HUES64 (cell line): Measurements from ENCODE around the gene TECPR2.

Experiments
- H3K27ac ChIP-seq: 2 replicates; pipeline ENCODE4 v1.7.0; 2013; ENCODE audit warnings: low read depth, low read length, inconsistent platforms
- H3K27me3 ChIP-seq: 2 replicates; pipeline ENCODE4 v1.6.1; 2013; ENCODE audit warnings: mild to moderate bottlenecking, low read length; ENCODE audit not compliant: insufficient read depth
- H3K36me3 ChIP-seq: 2 replicates; pipeline ENCODE4 v1.6.1; 2013; ENCODE audit warnings: mild to moderate bottlenecking, low read length; ENCODE audit not compliant: insufficient read depth
- H3K4me1 ChIP-seq: 2 replicates; pipeline ENCODE4 v1.6.1; 2013; ENCODE audit warnings: mild to moderate bottlenecking, low read length, moderate library complexity; ENCODE audit not compliant: insufficient read depth
- H3K4me3 ChIP-seq: 2 replicates; pipeline ENCODE4 v1.5.1; 2013; ENCODE audit warnings: mild to moderate bottlenecking, low read length, moderate library complexity
- H3K9ac ChIP-seq: 2 replicates; pipeline ENCODE4 v1.6.1; 2013; ENCODE audit warnings: mild to moderate bottlenecking, low read depth, low read length
- H3K9me3 ChIP-seq: 2 replicates; pipeline ENCODE4 v1.6.1; 2013; ENCODE audit warnings: low read depth, low read length; ENCODE audit not compliant: insufficient read depth
- WGBS: fragments of 150-250, 120-280 bp; methylation state at CpG from one replicate; pipeline ENCODE4 v1.1.7; 2013; ENCODE audit warnings: missing lambda C conversion rate; 5-methylcytosine and 5-hydroxymethylcytosine counted together

Gene TECPR2

DNA sequence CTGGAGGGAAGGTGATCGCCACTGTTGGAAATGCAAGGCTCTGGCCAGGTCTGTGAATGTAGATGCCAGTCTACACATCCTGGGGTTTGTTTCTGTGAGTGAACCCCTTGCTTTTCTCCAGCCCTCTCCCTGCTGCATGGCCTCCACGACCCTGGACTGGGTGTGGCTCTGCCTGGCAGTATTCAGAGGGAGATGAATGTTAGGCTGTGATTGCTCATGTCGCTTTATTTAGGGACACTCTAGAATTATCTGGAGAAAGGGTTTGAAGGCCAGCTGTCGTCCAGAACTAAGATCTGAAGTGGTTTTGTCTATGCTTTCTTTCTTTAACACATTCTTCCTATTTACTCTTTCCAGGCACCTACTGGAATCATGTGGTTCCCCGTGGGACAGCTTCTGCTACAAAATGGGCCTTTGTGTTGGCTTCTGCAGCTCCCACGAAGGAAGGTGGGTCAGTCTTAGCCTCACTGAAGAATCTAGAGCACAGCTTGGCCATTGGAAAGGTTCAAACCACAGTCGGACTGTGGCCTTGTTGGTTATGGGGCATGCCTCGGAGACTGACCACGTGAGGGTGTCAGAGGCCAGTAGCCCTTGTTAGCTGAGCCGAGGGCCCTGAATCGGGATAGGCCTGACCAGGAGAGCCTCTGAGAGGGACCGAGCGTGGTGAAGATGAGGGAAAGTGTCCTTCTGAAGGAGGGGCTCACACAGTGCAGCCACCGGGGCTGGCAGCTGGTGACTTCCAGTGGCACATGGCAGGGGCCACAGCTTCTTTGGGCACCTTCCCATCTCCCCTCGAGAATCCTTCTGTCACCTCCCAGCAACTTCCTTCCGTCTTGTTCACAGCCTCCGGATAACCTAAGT, 87.7 kb downstream of the TECPR2 start:
- 94% methylated on average over 17 of the region's 17 CpGs for WGBS
- H3K4me1 ChIP-seq, result no peaks in the 10 kb centered on the region
- no peak overlapping the region for H3K27ac ChIP-seq
- no peaks in the 10 kb centered on the region for H3K9me3 ChIP-seq
- peaks cover 73% of the 10 kb centered on the region for H3K36me3 ChIP-seq
- no peak overlapping the region for H3K4me3 ChIP-seq
- no peaks in the 10 kb centered on the region for H3K27me3 ChIP-seq
- H3K9ac ChIP-seq, result no peak overlapping the region

DNA sequence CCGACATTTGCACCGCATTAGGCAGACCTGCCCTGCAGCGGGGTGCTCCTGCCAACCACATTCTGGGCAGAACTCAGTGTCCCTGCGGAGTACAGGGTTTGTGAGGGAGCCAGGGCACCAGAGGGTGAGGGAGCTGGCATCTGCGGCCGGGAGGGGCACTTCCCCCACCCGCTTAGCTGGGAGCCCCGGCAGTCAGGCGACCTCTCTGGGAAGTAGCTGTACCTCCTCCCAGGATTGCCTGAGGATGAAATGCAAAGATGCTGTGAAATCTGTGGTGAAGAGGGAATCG, 88.3 kb downstream of the TECPR2 start:
- no peaks in the 10 kb centered on the region for H3K9me3 ChIP-seq
- no peaks in the 10 kb centered on the region for H3K4me1 ChIP-seq
- no peak overlapping the region for H3K9ac ChIP-seq
- H3K4me3 ChIP-seq, result no peak overlapping the region
- no peak overlapping the region for H3K27ac ChIP-seq
- 96% methylated on average over 10 of the region's 10 CpGs for WGBS
- peaks cover 67% of the 10 kb centered on the region for H3K36me3 ChIP-seq
- no peaks in the 10 kb centered on the region for H3K27me3 ChIP-seq

DNA sequence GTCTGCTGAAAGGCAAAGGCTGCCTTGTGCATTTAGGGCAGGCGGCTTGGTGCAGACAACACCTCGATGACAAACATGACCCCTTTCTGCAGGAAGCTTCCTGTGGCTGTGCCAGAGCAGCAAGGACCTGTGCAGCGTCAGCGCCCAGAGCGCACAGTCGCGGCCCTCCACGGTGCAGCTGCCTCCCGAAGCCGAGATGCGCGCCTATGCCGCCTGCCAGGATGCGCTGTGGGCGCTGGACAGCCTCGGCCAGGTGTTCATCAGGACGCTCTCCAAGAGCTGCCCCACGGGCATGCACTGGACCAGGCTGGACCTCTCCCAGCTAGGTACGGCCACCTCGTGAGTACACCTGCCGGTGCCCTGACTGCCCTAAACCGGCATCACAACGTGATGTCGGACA, 89.6 kb downstream of the TECPR2 start:
- Histone ChIP-seq H3K4me3 (no peak overlapping the region), H3K9me3 (no peaks in the 10 kb centered on the region), H3K27ac (no peak overlapping the region), H3K27me3 (no peaks in the 10 kb centered on the region), H3K9ac (no peak overlapping the region), H3K36me3 (peaks cover 56% of the 10 kb centered on the region), H3K4me1 (no peaks in the 10 kb centered on the region)
- WGBS, result 98% methylated on average over 24 of the region's 24 CpGs

DNA sequence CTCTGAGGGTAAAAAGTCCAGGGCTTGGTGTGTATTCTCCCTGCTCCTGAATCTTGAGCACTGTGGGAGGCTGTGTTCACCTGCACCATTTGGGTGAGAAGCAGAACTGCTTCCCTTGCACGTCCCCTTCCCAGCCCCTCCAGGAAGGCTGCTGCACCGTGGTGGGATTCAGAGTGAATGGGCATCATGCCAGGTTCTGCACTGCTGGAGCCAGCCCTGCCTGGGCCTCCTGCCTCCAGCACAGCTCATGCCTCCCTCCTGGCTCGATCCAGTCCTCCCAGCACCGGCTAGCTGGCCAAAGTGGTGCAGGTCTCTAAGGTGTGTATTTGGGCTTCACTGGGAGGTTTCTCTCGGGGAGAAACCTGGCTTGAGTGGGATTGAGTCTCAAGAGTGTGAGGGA, 92.0 kb downstream of the TECPR2 start:
- H3K27me3 ChIP-seq, result no peaks in the 10 kb centered on the region
- 91% methylated on average over 5 of the region's 5 CpGs for WGBS
- H3K27ac ChIP-seq, result no peak overlapping the region
- H3K9me3 ChIP-seq, result no peaks in the 10 kb centered on the region
- peaks cover 41% of the 10 kb centered on the region for H3K36me3 ChIP-seq
- H3K9ac ChIP-seq, result peak overlapping the region; percentile 44; the same call in 1 of the 2 replicates
- no peak overlapping the region for H3K4me3 ChIP-seq
- H3K4me1 ChIP-seq, result no peaks in the 10 kb centered on the region

DNA sequence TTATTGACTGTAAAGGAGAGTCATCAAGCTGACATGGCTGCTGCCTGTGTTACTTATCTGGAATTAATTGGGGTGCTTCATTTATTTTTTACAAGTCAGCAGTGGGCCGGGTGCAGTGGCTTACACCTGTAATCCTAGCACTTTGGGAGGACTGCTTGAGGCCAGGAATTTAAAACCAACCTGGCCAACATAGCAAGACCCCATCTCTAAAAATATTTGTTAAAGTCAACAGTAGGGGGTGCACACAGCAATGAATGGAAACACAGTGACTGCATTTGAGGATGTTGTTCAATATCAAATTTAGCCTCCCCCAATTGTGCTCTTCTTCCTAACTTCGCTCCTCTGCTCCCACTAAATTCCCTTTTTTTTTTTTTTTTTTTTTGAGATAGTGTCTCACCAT, 94.8 kb downstream of the TECPR2 start:
- 96% methylated on average over 2 of the region's 2 CpGs for WGBS
- no peak overlapping the region for H3K9ac ChIP-seq
- H3K27me3 ChIP-seq, result no peaks in the 10 kb centered on the region
- H3K4me1 ChIP-seq, result no peaks in the 10 kb centered on the region
- H3K36me3 ChIP-seq, result peaks cover 14% of the 10 kb centered on the region
- H3K9me3 ChIP-seq, result no peaks in the 10 kb centered on the region
- H3K4me3 ChIP-seq, result no peak overlapping the region
- no peak overlapping the region for H3K27ac ChIP-seq

DNA sequence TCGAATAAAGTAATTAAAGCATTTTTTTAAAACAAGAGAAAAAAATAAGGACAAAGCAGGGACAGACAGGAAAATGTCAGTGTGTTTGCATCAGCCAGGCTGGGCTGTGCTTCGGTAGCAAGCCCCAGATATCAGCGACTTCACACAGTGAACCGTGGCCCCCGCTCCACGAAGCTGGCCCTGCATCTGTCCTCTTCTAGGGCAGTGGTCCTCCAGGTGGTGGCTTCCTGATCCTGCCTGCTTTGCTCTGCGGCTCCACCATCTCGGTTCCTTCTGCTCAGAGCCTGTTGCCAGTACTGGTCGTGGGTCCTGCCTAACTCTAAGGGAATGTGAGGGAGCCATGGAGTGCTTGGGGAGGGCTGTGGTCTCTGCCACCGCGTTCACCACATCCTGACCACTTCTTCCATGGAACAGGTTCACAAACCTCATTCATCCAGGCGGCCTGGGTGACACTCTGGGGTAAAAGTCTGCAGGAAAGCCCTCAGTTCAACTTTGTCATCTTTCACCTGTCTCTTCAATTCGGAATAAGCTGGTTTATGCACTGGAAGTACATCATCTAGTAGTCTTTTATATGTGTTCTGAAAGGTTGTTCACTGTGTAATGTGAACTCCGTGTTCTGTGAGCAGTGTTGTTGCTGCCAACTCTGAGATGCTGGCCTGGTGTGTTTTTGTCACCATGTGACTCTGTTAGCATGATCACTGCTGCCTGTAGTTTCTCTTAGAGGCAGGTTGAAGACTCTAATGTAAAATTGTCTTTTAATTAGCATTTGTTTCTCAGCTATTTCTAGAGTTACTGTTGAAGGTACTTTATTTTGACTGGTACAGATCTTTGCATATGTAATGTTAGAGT, 99.0 kb downstream of the TECPR2 start:
- Histone ChIP-seq H3K4me1 (no peaks in the 10 kb centered on the region), H3K4me3 (no peak overlapping the region), H3K9me3 (no peaks in the 10 kb centered on the region), H3K27ac (no peak overlapping the region), H3K9ac (no peak overlapping the region), H3K27me3 (no peaks in the 10 kb centered on the region), H3K36me3 (peaks cover 5% of the 10 kb centered on the region)
- WGBS, result 93% methylated on average over 14 of the region's 14 CpGs

DNA sequence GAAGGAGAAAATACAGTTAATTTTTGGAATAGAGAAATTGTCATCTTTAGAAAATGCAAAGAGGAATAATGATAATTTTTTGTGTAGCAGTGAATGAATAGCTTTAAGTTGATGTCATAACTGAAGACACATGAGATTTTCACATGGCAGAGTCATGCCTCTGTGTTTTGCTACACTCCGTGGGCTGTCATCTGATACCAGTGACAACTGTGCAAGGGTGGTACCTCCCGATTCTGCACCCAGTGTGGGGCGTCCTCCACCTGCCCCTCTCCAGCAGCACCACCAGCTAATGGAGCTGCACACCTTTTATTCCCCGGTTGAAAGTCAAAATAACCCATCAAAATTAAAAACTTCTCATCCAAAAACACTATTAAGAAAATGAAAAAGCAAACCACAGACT, 99.7 kb downstream of the TECPR2 start:
- Histone ChIP-seq H3K27me3 (no peaks in the 10 kb centered on the region), H3K27ac (no peak overlapping the region), H3K4me3 (no peak overlapping the region), H3K9ac (no peak overlapping the region), H3K9me3 (no peaks in the 10 kb centered on the region), H3K4me1 (no peaks in the 10 kb centered on the region), H3K36me3 (peaks cover 5% of the 10 kb centered on the region)
- WGBS, result 93% methylated on average over 4 of the region's 4 CpGs

DNA sequence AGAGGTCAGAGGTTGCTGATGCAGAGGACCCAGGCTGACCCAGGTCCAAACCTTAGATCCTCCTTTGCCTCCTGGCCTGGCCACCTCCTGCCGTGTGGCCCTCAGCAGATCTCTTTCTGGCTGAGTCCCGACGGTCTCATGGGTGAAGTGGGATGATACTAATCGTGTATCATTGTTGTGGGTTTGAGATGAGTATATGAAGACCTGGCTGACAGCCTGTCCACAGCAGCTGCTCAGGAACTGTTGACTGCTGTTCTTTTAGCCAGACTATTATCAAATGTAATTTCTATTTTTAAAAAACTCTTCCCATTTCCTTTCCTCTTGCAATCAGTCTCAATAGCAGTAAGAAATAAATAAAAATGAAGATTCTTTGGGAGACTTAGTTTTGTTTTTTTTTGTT, 101.3 kb downstream of the TECPR2 start:
- 95% methylated on average over 4 of the region's 4 CpGs for WGBS
- Histone ChIP-seq H3K9ac (no peak overlapping the region), H3K27ac (no peak overlapping the region), H3K36me3 (peaks cover 5% of the 10 kb centered on the region), H3K27me3 (no peaks in the 10 kb centered on the region), H3K4me3 (no peak overlapping the region), H3K4me1 (no peaks in the 10 kb centered on the region), H3K9me3 (no peaks in the 10 kb centered on the region)

DNA sequence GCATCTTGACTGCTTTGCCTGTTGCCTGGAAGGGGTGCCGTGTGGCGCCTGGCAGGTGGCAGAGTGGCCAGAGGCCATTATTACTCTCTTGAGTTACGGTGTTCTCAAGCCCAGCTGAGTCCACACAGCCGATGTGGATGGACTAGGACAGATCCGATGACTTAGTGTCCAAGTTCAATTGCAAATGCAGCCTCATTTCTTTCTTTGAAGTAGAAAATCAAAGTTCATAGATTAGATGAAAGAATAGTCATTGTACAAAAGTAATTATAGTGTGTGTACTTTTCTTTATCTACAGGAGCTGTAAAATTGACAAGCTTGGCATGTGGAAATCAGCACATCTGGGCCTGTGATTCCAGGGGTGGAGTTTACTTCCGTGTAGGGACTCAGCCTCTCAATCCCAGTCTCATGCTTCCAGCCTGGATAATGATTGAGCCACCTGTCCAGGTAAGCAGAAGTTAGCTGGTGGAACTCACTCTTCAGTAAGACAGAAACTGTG, 102.2 kb downstream of the TECPR2 start:
- H3K27ac ChIP-seq, result no peak overlapping the region
- H3K4me3 ChIP-seq, result no peak overlapping the region
- no peaks in the 10 kb centered on the region for H3K4me1 ChIP-seq
- no peaks in the 10 kb centered on the region for H3K9me3 ChIP-seq
- H3K36me3 ChIP-seq, result peaks cover 5% of the 10 kb centered on the region
- H3K9ac ChIP-seq, result no peak overlapping the region
- WGBS, result 94% methylated on average over 6 of the region's 6 CpGs
- H3K27me3 ChIP-seq, result no peaks in the 10 kb centered on the region

DNA sequence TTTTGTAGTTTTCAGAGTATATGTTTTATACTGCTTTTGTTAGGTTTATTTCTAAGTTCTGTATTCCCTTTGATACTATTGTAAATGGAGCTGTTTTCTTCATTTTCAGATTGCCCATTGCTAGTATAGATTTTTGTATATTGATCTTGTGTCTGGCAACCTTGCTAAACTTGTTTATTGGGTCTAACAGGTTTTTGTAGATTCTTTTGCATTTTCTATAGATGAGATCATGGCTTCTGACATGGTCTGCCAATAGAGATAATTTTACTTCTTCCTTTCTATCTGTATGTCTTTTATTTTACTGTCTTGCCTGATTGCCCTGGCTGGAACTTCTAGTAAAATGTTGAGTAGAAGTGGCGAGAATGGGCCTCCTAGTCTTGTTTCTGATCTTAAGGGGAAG, 106.5 kb downstream of the TECPR2 start:
- H3K36me3 ChIP-seq, result peaks cover 5% of the 10 kb centered on the region
- no peak overlapping the region for H3K27ac ChIP-seq
- H3K9ac ChIP-seq, result no peak overlapping the region
- no peaks in the 10 kb centered on the region for H3K27me3 ChIP-seq
- 91% methylated on average over 1 of the region's 1 CpG for WGBS
- no peaks in the 10 kb centered on the region for H3K4me1 ChIP-seq
- no peaks in the 10 kb centered on the region for H3K9me3 ChIP-seq
- H3K4me3 ChIP-seq, result no peak overlapping the region

DNA sequence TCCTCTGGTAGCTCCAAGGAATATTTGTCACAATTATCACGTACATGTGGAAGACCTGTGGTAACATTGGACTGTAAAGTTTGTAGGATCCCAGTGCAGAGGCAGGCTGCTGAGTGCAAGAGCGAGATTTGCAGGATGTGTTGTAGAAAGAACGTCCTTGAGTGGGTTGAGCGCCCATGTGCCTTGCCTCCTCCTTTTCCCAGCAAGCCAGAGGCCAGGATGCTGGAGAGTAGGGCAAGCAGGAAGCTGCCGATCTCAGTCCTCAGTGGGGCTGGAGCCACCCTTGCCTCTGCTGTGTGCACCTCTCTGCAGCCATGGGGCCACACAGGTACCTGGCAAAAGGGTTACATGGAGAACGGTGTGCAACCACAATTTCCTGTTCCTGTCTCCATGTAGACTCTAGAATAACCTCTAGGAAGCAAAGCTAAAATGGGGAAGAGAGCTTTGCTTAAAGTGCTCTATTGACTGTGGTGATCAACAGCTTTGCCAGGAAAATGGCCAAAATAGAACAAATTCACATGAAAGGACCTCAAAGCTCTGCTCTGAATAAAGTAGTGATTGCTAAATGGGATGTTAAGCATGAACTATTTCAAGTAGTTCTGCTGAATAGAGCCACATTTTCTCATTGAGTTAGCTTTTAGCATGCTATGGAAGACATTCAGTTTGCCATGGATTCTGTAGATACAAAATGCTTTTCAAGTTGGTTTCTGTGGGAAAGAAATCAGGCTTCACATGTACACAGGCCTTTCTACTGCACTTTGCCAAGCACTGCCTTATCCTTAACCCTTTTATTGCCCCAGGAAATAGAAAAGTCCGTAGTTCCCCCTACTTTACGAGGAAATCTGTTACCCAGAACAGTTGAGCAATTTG, 109.4 kb downstream of the TECPR2 start:
- no peak overlapping the region for H3K27ac ChIP-seq
- H3K36me3 ChIP-seq, result no peaks in the 10 kb centered on the region
- 97% methylated on average over 8 of the region's 8 CpGs for WGBS
- no peaks in the 10 kb centered on the region for H3K9me3 ChIP-seq
- H3K9ac ChIP-seq, result no peak overlapping the region
- no peaks in the 10 kb centered on the region for H3K4me1 ChIP-seq
- no peaks in the 10 kb centered on the region for H3K27me3 ChIP-seq
- no peak overlapping the region for H3K4me3 ChIP-seq
